ENCODE results near the gene RIN1.

- TF ChIP-seq, protein P1, sequence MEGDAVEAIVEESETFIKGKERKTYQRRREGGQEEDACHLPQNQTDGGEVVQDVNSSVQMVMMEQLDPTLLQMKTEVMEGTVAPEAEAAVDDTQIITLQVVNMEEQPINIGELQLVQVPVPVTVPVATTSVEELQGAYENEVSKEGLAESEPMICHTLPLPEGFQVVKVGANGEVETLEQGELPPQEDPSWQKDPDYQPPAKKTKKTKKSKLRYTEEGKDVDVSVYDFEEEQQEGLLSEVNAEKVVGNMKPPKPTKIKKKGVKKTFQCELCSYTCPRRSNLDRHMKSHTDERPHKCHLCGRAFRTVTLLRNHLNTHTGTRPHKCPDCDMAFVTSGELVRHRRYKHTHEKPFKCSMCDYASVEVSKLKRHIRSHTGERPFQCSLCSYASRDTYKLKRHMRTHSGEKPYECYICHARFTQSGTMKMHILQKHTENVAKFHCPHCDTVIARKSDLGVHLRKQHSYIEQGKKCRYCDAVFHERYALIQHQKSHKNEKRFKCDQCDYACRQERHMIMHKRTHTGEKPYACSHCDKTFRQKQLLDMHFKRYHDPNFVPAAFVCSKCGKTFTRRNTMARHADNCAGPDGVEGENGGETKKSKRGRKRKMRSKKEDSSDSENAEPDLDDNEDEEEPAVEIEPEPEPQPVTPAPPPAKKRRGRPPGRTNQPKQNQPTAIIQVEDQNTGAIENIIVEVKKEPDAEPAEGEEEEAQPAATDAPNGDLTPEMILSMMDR (IDR thresholded peaks at IDR 0.05), result no peak
- no peak for TF ChIP-seq POLR2A (IDR thresholded peaks at IDR 0.05)
Observed at GRCh38 chr11:66326261-66327111, 9.7 kb downstream of the RIN1 start.
